Measurements from ENCODE around the gene TBATA.

DNA sequence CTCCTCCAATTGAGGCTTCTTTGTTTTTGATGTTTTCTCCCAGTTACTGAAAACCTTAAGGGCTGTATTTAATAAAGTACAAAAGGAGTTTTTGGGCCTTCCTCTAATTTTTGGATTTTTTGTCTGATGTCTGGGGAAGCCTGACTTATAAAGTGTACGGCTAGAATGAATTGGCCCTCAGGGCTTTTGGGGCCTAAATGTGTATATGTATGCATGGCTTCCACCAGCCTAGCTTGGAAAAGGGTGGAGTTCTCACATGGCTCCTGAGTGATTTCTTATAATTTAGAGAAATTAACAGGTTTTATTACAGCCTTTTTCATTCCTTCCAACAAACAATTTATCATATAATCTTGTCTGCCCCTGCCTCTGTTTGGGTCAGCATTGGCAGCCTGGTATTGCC, 10.4 kb upstream of the TBATA start:
- TF ChIP-seq POLR2AphosphoS5 (IDR thresholded peaks at IDR 0.05; ENCODE audit: low read depth, low read length) (no peak), REST (IDR thresholded peaks at IDR 0.05; ENCODE audit: insufficient read depth in 1 of 2, low read depth in 2 of 2, low read length in 2 of 2) (no peak), TAF1 (IDR thresholded peaks at IDR 0.05; ENCODE audit: borderline replicate concordance, insufficient read depth, low read length) (no peak)

Data from PFSK-1 (cell line).